OCI-M2 (cell line): ENCODE data around the gene B4GALNT3.
"Not testable (repeated sequence)": the region's sequence is repeated elsewhere in the genome, so short reads cannot be mapped to it uniquely, and the experiment has no call there.

Source experiments
- DNase-seq: peaks from one replicate; lab custom pipeline; 2025; ENCODE audit not compliant: unreplicated experiment; lab: John Stamatoyannopoulos, UW

The B4GALNT3 gene

DNA sequence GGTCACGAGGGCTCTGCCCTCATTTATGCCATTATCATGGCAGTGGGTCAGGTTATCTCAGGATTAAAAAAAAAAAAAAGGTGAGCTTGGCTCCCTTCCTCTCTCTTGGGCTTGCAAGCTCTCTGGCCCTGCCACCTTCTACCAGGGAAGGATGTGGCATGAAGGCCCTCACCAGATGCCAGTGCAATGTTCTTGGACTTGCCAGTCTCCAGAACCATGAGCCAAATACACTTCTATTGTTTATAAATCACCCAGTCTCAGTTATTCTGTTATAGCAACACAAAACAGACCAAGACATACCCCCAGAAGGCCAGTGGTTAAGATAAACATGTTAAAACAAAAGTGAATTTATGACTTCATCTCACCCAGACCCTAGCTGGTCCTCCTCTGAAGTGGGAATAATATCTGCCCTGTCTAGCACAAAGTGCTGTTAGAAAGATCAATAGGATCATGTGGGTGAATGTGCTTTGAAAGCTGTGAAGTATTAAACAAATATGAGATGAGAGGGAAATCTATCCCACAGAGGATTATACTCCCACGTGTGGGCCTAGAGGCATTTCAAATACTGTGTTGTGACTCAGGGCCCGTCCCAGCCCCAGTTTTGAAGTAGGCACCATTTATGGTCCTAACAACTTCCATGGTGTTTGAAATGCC lies 114.9 kb downstream of the B4GALNT3 start:
- no peak for DNase-seq

DNA sequence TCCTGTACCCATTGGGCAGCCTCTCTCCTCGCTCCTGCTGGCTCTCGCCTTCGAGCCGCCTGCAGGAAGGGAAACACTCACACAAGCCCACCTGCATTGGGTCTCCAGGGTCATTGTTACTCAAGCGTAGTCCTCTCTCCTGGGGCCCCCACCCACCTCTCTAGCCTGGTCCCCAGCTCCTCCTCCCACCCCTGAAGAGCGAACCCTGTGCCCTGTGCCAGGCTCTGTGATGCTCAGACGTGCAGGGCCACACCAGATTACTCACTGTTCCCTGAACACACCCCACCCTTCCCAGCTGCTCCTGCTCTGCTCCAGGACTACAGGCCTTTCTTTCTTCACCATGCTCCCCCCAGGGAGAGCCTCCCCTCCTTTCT lies 115.4 kb downstream of the B4GALNT3 start:
- DNase-seq: no peak

DNA sequence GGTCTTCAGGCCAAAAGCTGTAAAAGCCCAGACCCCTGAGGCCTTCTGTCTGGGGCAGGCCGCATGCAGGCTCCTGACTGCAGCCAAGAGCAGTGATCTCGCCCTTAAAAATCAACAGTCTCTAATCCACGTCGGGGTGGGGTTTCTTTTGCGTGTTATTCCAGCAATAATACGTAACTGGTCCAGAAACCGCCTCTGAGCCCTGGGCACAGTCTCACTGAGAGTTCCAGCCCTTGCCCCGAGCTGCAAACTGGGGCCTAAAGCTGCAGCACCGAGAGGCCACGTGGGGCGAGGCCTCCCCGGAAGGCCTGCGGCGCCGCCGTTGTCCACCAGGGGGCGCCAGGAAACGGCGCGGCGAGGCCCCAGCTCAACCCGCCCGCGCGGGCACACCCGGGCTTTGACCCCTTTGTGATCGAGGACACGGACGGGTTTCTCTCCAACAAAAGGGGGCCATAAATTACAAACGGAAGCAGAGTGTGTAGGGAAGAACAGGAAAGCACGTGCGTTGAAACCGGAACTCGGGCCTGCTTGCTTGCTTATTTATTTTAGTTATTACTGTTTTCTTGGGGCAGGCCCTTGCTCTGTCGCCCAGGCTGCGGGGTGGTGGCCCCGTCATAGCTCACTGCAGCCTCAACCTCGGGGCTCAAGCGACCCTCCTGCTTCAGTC lies 116.3 kb downstream of the B4GALNT3 start:
- peak; percentile 20 for DNase-seq

DNA sequence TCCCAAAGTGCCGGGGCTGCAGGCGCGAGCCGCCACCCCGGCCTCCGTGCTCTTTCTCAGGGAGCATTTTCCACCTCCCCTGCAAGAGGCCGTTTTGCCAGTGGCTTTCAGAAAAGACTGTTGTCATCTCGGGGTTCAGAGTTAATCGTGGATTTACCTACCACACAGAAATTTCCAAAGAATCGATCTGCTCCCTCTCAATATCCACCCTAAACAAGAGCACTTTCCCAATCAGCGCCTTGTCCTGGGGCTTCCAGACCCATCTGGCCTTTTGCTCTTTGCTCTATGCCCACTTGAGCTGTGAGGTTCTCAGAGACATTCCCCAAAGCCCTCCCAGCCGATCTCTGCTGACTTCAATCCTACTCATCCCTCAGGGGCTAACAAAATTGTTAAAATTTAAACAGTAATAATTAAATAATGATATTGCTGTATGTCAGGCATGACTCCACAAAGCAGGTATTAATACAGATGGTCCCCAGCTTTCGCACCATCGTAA lies 116.9 kb downstream of the B4GALNT3 start:
- DNase-seq: no peak

DNA sequence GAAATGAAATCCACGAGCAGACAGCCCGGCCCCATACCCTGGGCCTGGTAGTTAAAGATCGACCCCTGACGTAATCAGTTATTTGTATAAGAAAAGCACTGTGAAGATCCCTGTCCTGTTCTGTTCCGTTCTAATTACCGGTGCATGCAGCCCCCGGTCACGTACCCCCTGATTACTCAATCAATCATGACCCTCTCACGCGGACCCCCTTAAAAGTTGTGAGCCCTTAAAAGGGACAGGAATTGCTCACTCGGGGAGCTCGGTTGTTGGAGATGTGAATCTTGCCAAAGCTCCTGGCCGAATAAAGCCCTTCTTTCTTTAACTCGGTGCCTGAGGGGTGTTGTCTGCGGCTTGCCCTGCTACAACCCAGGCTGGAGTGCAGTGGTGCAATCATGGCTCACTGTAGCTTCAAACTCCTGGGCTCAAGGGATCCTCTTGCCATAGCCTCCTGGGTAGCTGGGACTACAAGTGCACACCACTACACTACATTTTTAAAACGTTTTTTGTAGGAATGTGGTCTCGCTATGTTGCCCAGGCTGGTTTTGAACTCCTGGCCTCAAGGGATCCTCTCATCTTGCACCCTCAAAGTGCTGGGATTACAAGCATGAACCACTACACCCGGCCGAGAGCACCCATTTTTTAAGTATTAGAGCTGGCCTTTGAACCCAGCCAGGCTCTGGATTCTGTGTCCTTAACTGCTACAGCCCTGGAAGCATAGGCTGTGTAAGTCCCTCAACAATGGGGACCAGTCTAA lies 118.4 kb downstream of the B4GALNT3 start:
- not testable (repeated sequence) for DNase-seq

DNA sequence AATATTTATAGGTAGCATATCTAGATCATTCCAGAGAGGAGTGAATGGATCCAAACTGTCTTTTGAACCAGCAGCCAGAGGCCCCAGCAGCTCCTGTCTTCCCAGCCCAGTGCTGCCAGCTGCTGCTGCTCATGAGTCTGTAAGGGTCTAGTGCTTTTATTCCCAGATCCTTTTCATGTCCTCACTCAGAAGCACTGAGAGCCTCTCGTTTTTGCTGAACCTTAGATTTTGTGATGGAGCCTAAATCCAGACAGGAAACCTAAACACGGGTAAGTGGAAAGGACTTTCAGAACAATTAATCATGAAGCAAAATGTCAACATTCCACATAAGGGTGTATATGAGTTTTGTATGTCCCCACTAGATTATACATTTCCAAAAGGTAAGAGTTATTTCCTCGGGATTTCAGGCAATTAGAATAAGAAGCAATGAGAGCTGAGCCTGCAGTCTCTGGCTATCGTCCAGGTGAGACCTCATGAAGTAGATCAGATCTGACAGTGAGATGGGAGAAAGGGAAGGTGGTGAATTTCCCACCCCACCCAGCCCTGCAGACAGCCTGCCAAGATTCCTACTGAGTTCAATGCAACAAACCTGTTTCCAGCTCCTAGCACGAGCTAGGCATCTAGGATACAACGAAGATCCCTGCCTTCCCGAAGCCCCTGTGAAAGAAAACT lies 119.1 kb downstream of the B4GALNT3 start:
- no peak for DNase-seq

DNA sequence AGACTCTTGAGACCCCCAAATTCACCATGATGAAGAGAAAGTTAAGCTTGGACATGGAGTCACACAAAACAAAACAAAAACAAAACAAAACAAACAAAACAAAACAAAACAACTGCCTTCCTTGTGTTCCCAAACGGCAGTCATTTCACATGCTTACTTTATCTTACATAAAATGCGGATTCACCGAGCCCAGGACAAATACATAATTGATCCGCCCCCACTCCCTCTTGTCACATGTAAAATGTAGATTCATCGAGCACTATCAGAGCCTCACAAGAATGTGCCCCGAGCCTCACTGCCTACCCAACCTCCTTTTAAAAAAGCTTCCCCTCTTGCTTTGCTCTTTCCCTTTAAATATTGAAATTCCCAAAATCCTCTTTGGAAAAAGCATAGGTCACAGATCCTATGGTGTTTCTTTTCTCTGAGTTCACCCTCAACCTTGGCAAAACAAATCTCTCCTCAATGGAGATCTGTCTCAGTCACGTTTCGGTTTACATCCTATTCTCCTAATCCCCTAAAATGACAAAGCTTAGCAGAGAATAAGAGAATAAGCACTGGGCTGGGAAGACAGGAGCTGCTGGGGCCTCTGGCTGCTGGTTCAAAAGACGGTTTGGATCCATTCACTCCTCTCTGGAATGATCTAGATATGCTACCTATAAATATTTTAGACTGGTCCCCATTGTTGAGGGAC lies 119.8 kb downstream of the B4GALNT3 start:
- no peak for DNase-seq

DNA sequence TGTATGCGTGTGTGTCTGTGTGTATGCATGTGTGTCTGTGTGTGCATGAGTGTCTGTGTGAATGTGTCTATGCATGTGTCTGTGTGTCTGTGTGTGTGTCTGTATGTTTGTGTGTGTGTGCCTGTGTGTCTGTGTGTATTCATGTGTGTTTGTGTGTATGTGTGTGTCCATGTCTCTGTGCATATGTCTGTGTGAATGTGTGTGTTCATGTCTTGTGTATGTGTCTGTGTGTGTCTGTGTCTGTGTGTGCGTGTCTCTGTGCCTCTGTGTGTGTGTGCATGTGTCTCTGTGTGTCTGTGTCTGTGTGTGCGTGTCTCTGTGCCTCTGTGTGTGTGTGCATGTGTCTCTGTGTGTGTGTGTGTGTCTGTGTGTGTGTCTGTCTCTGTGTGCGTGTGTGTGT lies 121.1 kb downstream of the B4GALNT3 start:
- DNase-seq: no peak

DNA sequence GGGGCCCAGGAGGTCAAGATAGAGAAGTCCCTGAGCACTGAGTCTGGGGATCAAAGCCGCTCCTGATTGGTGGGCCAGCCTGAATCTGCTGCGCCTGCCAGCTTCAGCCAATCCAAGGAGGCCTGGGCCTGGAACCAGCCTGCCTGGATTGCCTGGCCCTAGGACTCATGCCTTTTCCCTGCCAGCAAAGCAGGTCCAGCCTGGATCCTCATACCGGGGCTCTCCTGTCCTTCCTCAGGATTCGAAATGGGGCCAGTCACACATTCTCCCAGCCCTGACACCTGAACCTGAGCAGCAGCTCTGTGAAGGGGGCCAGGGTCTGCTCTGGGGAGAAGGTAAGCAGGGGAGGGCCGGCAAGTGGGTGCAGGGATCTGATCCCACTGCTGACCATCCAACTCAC lies 121.6 kb downstream of the B4GALNT3 start:
- DNase-seq: no peak

DNA sequence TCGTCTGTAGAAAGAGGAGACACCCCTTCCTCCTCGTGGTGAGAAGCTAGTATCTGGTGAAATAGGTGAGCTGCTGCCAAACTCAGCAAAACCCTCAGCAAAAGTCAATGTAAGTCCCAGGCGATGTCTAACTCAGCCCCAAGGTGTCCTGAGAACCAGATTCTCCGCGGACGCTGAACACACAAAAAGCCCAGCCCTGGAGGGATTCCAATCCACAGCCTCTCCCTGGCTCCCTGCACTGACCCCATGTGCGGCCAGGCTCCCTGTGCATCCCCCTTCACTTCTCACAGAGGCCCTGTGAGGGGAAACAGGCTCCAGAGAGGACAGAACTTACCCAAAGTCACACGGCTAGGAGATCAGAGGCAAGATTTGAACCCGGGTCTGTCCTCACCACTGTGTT lies 122.0 kb downstream of the B4GALNT3 start:
- DNase-seq: no peak

DNA sequence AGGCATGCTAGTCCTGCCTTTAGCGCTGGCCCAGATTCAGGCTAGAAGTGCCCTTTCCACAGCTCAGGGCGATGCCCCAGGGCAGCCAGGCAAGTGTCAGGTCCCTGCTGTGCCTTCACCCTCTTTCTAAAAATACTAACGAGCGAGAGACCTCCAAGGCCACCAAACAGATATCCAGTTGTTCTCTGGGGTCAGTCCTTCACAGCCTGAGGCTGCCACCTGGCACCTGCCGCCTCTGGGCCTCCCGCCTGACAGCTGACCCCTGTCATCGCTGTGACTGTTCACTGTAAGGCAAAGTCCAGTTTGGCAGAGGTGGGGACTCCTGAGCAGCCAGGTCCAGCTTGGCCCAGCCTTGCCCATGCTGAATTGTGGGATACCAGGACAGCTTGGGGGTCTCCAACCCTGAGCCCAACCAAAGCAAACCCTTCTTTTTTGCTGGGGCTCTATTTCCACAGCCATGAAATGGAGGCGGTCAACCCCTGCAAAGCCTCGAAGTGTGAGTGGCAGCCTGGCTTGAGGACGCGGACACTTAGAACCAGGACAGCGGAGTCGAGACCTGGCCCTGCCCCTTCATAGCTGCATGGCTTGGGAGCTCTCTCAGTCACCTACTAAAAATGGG lies 123.6 kb downstream of the B4GALNT3 start:
- DNase-seq: no peak

DNA sequence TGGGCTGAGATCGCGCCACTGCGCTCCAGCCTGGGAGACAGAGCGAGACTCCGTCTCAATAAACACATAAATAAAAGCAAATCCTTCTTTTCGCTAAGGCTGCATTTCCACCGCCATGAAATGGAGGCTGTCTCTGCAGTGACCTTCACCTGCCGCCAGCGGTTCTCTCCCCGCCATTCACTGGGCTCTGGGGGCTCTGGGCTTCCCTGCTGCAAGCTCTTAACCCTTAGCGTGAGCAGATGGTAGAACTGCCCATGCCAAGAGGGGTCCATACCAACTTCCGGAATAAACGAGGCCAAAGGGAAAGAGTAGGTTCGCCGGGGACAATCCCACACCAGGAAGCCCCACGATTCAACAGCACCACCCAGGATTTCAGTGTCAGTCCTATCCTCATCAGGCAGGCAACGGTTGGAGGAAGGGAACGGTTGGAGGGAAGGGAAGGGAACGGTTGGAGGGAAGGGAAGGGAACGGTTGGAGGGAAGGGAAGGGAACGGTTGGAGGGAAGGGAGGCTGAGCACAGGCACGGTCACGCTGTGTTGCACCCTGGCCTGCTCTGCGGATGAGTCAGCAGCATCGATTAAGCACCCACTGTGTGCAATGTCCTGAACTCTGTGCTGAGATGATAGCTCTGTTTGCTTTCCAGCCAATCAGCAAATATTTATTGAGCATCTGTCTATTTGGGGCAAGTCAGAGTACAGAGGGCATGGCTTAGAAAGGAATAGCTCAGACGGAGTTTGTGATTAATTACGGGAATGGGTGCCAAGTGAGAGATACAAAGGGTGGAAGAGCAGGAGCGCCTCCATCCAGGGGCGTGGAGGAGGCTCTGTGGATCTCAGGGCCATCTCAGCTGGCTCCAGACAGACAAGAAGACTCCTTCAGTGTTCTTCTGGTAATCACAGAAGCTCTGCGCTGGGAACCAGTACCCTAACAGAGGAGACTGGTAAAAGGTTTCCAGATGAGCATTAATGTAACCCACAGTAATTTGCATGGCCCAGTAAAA lies 125.6 kb downstream of the B4GALNT3 start:
- DNase-seq: no peak

DNA sequence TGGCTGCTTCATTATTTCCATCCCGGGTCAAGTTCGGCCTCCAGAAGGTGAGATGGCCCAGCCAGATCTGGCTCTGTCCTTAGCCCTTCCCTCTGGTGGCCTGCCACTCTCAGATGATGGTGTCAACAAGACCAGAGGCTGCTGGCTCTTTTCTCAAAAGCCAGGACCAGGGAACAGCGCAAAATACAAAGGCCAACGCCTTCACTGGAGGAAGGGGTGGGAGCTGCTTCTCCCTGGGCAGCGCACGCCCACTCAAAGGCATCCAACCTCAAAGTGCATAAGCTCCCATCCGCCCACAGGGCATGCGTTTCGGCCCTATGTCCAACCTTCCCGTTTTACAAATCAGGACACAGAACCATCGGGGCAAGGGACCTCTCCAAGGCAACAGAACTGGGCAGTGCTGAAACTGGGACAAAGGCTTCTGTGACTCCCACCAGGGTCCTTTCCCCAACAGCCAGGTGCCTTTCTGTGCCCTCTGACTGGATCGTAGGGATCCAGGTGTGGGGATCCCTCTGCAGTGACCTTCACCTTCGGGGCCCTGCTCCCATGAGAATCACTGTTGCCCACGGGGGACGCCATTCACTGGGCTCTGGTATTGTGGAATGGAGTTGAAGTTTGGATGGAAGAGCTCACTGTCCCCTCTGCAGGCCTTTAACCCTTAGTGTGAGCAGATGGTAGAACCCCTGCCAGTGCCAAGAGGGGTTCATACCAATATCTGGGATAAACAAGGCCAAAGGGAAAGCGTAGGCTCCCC lies 126.8 kb downstream of the B4GALNT3 start:
- DNase-seq: no peak

DNA sequence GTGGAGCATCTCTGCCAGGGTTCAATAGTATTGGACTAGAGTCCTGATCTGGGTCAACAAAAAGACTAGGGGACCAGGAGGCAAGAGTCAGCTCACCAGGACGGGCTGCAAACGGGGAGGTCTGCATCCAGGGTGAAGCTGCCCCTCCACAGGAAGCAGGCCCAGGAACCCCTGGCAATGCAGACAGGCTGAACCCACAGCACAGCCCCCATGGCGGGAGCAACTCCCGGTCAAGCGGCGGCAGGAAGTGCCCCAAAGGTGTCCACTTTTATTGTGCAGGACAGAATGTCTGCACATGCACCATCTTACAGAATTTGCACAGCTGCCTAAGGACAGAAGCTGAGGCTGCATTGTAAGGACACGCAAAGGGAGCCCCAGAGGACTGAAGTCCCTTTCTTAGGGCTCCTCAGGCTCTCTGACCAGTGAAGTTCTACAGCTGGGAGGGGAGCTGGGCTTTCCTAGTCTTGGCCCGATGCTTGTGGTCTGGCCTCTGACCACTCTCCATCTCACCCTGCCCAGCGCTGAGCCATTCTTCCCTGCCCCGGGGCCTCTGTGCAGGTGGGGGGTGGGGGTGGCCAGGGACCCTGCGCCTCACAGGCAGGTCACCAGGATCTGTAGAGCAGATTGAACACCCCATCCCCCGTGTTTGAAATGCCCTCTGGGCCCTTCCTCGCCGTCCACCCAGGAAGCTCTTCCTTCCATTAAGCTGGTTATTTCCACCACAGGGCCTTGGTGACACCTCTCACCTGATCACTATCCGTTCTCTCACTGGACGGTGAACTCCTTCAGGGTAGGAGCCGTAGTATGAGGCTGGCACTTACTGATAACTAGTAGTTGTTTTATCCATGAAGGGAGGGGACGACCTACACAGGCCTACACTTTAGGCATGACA lies 127.6 kb downstream of the B4GALNT3 start:
- DNase-seq: no peak

DNA sequence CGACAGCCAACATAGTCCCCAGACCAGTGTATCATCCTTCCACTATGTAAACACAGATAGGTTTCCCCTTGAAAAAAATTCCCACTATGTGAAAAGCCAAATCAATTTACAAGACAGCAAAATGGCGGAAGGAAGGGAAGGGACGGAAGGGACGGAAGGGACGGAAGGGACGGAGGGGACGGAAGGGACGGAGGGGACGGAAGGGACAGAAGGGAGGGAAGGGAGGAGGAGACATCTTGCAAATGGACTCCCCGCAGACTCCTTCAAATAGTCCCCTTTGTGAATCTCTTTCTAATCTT lies 128.2 kb downstream of the B4GALNT3 start:
- no peak for DNase-seq

DNA sequence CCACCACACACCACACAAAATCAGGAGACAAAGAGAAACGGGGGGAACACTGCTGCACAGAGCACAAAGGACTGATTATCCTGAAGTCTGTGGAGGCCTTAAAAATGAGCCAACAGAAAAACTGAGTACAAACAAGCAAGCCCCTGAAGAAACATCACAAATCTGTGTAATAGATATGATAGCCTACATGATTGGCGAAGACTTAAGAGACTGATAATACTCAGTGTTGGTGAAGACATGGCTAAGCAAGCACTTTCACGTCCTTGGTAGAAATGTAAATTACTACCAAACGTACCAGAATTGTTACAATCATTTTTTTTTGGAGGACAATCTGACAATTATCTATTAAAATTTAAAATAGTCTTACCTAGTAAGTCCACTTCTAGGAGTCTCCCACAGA lies 128.9 kb downstream of the B4GALNT3 start:
- DNase-seq: no peak

DNA sequence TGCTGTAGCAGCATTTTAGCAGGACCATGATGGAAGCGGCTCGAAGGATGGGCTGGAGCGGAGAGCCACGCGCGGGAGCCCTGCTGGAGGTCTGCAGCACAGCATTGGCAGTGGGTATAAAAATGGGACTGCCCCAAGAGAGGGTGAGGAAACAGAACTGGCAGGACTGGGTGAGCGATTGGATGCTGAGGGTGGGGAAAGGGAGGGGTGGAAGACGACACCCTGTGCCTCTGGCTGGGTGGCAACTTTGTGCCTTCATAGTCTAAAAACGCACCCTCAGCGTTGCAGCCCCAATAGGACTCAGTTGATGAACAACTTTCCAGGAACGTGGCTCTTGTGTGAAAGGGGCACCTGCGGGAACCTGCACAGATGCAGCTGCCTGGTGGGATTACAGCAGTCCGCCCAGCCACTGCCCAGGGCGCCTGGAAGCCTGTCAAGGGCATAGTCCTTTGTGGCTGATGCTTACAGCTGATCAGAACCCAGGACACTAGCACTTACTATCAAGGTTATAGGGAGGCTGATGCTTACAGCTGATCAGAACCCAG lies 130.5 kb downstream of the B4GALNT3 start:
- no peak for DNase-seq
